Epidermal melanocyte (primary cell): ENCODE measurements around the gene TMOD4.
A peak's percentile ranks its signal among the peaks of the same experiment; 100 is the strongest.

Experiments used
- DNase-seq: peaks from one replicate; pipeline ENCODE4 v3.0.0; 2011; ENCODE audit warnings: low spot score; ENCODE audit not compliant: insufficient read length

The TMOD4 gene

DNA sequence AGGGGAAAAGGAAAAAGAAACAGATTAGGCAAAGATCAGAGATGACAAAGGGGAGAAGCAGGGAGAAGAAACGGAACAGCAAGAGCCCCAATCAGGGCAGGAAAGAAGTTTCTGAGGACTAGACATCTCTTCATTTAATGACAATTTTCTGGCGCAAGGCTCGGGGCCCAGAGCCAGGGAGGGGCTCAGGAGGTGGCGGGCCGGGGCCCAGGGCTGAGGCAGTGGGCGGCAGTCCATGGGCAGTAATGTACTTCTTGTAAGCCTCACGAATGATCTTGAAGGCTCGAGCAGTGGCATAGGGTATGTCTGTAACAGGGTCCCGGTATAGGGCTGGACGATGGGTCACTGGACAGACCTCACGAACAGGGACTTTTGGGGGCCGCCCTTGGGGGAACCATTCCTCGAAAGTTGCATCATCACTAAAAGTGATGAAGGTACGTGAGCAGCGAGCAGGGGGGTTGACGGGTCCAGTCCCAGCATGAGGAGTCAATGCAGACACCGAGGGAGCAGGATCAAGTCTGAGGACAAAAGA lies 799 bp upstream of the TMOD4 start:
- no peak for DNase-seq

DNA sequence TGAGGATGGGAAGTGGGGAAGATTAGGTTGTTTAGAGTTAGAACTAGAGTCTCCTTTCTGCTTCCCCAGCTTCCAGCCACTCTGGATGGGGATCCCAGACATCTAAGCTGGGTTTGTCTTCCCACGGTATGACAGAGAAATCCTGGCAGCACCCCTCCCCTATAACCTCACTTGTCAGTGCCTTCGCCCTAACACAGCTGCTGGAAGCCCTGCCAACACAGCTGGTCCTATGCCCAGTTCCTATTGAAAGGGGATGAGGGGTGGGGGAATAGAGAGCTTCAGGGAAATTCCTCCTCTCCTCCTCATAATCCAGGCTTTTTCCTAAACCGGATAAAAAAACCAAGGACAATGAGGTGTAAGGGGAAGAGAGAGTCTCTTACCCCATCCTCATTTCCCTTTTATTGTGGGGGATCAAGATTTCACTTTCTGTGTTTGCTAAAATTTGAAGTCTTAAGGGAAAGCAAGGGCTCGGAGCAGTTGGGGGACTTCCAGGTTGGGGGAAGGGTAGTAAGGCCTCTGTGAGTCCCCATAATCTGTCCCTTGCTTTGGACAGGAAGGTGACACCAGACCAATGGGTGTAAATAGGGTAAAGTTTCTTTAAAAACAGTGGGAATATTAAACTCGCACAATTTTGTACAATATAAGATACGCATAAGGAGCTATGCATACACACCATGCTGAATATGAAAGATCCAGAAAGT lies 590 bp downstream of the TMOD4 start:
- DNase-seq, result no peak

DNA sequence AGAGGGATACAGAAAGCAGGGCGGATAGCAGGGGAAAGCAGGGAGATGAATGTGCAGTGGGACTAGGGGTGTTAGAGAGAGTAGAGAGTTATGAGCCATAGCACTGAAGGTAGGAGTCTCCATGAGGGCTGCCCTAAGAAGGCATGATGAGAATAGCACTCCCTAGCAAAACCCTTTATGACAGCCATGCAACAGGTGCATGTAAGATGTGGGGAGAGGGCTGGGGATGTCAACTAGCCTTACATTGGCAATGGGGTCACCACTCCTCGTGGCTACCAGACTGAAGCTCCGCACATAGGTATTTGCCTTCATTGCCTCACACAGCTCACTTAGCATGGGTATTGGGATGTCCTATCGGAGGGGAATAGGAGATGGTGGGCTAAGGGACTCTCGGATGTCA lies 4.6 kb downstream of the TMOD4 start:
- no peak for DNase-seq

DNA sequence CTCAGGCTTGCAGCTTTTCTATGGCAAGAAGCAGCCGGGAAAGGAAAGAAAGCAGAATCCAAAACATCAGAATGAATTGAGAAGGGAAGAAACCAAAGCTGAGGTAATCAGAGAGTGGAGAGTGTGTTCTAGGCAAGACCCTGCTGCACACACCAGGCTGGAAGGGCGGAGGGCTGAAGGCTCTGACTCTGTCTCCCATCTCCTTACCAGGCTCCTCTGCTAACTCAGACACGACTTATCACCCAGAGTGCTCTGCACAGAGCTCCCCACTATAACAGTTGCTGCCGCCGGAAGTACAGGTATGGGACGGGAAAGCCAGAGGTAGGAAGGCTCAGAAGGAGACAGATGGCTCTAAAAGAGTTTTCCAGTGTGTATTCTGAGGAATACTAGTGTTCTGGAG lies 8.7 kb downstream of the TMOD4 start:
- DNase-seq, result no peak

DNA sequence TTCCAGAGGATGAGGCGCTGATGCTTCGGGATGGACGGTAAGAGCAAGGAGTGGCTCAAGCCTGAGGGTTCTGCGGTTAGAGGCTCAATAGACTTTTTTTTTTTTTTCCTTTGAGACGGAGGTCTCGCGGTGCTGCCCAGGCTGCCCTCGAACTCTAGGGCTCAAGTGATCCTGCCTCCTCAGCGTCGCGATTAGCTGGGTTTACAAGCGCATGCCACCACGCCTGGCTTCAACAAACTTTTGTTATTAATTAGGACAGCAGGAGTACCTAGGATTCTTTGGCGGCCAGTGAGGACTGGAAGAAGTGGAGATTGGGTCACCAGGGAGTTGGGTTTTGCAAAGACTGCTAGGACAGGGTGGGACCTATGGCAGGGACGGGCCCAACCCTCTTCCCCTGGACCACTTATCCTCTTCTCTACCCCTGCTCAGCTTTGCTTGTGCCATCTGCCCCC lies 9.2 kb downstream of the TMOD4 start:
- no peak for DNase-seq

DNA sequence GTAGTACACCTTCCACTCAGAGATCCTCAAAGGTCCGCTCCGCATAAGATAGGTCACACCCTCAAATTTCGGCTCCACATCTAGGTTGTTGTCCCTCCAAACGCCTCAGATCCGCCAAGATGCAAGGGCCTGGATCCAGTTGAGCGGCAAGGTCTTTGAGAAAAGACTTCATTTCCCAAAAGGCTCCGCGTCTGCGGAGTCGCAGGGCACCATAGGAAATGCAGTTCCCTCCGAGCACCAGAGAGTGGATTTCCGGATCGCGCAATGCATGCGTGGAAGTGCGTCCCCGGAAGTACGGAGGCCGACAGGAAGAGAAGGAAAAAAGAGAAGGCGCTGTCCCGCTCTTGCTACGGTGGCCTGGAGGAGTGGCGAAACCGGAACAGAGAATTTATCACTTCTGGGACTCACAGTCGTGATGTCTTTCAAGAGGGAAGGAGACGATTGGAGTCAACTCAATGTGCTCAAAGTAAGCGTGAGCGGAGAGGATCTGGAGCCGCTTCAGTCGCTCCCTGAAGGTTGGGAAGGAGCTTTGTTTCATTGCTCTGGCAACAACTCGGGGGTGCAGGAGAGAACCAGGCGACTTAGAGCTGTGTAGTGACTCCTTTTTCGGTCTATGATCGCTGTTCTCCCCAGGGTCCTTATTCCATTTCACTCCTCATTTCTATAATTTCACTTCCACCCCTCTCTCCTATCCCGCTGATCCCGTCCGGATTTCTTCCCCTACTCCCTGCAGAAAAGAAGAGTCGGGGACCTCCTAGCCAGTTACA lies 9.9 kb downstream of the TMOD4 start, which contains the start of the genes LYSMD1 and SCNM1:
TSS of gene LYSMD1 (minus strand) at position 165 of the 767 bp plus-strand sequence. CDS start 644 bp downstream, outside the sequence.
TSS of gene SCNM1 (plus strand) at position 407 of the 767 bp plus-strand sequence. CDS start at position 416, 9 bp downstream.
- DNase-seq, result peak; percentile 97

DNA sequence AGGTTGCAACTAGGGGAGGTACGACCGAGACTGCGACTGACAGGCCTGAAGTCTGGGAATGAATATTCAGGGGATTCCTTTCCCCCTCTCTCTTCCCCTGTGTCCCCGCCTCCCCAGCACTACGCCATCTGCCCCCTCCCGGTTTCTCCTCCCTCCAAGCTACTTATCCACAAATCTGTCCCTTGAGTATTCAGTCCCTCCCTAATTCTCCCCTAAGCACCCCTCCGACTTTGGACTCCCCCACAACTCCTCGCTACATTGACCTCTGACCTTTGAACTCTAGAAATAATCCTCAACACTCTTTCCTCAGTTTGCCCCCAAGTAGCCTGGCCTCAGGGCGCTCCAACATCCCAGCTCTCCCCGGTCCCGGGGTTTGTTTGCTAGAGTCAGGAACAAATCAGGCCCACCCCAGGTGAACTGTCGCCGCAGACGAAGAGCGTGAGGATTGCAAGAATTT lies 10.5 kb downstream of the TMOD4 start:
- peak; percentile 61 for DNase-seq

DNA sequence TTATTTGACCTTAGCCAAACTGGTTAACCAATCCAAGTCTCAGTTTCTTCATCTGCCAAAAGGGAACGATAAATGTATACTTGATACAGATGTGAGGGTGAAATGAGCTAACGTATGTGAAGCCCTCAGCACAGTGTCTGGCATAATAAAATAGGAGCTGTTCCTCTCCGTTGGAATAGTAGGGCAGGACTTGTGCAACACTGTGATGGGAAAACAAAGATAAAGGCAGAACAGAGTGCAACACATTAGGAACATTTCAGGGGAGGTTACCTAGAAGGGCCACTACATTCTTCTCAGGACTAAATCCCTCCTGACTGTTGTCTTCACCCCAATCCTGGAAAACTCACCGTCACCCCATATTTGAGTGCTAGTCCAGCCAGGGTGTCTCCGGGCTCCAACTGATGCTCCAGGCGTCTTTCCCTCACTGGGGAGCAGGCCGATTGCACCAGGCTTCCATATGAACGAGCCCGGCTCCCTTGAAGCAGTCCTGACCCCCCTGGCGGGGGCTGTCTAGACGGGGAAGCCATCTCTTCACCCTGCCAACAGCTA lies 11.0 kb downstream of the TMOD4 start:
- no peak for DNase-seq

DNA sequence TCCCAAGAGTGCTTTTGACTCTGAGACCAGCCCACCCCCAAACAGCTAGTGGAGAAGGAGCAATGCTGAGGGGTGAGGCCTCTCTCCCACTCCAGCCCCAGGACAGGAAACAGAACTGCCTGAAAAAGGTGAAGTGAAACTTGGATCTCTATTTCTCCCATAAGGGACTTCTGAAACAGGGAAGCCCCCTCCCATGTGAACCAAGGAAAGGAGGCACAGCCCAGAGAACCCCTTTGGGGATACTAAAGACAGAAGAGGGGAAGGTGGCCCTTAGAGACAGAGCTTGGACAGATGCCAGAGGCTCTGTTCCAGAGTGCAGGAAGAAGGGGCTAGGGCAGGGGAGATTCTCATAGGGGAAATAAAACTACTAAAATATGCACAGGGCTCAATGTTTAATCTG lies 16.4 kb downstream of the TMOD4 start:
- DNase-seq, result no peak

DNA sequence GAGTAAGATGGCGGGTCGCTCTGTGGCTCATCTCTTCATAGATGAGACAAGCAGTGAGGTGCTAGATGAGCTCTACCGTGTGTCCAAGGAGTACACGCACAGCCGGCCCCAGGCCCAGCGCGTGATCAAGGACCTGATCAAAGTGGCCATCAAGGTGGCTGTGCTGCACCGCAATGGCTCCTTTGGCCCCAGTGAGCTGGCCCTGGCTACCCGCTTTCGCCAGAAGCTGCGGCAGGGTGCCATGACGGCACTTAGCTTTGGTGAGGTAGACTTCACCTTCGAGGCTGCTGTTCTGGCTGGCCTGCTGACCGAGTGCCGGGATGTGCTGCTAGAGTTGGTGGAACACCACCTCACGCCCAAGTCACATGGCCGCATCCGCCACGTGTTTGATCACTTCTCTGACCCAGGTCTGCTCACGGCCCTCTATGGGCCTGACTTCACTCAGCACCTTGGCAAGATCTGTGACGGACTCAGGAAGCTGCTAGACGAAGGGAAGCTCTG lies 17.0 kb downstream of the TMOD4 start:
- DNase-seq, result no peak

DNA sequence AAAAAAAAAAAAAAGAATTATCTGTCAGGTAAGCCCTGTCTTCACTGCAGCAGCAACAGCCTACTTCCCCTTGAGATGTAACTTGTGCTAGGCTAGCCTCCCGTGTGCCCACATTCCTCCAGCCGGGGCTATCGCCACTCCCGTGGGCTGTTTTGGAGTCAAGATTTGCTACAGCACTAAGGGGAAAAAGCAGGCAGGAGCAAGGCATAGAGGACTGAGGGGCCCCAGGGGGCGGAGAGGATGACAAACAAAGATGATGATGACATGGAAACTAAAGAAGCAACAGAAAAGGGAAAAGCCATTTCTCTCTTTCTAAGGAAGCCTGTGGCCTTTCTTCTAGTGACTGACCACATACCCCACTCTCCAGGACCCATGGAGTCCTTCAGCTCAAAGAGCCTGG lies 17.5 kb downstream of the TMOD4 start:
- no peak for DNase-seq

DNA sequence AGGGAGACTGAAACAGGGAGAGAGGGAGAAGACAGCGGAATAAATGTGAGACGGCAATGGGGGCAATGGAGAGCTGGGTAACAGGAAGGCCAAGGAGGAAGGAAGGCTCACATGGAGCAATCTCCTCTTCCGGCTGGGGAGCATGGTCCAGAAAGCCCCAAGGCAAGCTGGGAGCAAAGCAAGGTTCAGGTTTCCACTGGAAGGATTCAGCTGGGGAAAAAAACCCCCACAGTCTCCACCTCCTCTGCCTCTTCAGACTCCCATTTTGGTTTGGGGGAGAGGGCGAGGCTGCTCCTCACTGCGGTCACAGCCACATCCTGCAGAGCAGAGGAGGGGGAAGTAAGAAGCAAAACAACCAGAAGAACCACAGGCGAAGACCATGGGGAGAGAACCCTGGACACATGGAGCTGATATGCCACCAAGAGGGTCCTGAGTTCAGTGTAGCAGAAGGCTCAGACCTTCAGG lies 18.7 kb downstream of the TMOD4 start:
- no peak for DNase-seq

DNA sequence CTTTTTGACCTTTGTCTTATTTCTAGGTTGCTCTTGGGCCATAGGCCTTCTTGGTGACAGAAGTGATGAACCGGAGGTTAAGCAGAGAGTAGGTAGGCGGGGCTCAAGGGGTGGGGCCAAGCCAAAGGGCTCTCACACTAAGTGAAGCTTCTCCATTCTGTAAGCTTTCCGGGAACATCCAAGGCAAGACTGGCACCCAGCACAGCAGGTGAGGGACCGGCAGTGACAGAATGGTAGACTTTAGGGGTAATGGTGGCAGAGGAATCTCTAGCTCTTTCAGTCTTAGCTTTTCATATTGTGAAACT lies 19.3 kb downstream of the TMOD4 start, which contains the start of gene TNFAIP8L2:
TSS of gene TNFAIP8L2 (plus strand) at position 135 of the 305 bp plus-strand sequence. CDS start 2,049 bp downstream, outside the sequence.
- DNase-seq, result no peak

DNA sequence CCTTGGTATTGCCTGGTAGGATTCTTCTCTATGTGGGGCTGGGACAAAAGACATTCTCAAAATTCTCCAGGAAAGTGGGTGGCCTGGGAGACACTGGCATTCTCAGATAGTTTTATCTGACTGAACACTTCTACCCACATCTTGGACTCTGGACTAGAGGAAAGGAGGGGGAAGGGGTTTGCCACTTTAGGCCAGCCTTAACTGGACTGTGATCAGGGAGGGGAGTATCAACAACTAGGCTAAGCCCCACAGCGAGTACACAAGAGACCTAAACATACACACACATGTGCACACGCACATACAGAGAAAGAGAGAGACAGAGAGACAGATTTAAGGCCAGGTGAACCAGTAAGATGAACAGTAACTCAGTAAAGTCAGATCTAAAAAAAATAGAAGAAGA lies 28.1 kb downstream of the TMOD4 start:
- no peak for DNase-seq

DNA sequence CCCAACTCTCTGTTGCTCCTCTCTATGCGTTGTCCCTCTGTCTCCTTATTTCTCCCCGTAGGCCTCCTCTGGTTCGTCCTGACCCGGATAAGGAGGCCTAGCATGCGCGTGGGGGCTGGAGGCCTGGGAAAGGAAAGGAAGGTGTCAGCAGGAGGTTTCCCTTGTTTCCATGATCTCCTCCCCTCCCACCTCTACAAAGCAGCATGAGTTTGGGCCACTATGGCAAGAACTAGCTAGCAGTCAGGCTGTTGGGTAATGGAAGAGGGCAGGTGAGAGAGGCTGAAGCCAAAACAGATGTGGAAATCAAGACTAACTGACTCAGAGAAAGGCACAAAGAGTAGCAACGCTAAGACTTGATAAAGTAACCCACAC lies 28.7 kb downstream of the TMOD4 start:
- no peak for DNase-seq

DNA sequence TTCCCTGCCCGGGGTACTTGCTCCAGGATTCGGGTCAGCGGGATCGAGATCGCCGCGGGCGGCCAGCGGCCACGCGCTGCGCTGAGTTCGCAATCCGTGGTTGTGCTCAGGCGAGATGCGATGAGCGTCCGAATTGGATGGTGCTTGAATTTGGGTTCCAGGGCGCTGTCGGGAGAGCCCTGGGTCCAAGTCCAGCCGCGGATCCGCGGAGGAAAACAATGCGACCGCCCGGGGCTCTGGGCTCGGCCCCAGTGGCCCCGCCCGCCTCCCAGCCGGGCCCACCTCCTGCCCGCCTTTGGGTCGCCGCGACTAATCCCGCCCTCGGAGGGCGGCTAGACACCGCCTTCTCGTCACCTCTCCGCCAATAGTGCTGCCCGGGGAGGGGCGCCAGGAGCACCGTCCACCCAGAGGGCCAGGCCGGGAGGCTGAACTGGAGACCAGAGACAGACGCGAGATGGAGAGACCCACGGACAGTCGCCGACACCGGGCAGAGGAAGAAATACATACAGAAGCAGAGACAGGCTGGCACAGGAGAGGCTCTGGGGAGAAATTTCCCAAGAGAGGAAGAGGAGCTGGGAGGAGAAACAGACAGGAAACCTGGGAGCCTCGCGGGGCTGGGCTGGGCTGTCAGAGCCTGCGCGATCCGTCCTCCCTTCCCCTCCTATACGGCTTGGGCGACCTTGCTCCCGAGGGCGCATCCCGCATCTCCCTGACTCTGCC lies 29.2 kb downstream of the TMOD4 start, which contains the start of gene SEMA6C:
TSS of gene SEMA6C (minus strand) at position 220 of the 720 bp plus-strand sequence. CDS start 4,010 bp downstream, outside the sequence.
- peak; percentile 83 for DNase-seq

DNA sequence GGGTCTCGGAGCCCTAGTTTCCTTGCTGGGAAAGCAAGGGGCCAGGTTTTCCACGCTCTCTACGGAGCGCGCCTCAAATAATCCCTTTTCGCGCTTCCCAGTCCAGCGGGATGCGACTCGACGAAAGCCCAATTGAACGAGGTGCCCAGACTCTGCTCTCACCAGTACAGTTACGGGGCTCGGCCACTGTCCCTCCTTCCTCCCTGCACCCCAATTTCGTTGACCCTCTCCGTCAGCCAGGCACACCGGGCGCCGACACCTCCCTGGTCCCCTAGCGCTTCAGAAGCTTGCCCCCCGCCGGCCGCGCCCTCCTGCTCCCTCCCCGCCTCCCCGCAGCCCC lies 29.7 kb downstream of the TMOD4 start:
- DNase-seq, result no peak

DNA sequence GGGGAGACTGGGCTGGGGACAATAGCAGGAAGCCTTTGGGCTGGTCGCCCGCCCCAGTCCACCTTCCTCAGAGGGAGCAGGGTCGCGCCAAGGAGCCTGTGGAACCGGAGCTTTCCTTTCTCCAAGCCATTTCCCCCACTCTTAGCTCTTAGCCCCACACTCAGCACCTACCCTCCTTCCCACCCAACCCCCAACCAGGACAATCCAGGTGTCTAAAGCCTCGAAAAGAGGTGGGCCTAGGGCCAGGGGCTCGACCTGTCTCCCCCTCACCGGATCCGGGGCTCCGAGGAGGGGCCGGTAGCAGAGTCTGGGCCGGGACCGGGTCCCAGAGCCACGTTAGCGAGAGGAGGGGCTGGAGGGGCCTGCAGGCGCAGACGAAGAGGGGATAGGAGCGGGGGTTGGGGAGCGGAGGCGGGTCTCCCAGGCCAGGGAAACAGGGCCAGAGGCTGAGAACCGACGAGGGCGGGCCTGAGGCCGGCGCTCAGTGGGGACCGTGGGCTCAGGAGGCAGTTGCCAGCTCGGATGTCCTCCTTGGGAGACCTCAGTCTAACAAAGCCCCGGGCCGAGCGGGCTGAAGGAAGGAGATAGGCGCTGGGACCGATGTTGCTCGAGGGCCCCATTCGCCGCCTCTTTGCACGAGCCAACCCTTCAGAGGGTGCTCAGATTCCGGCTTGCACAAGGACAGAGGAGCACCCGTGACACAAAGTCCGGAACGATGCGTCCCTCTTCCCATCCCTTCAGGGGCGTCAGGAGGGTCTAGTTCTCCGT lies 30.3 kb downstream of the TMOD4 start:
- DNase-seq, result no peak

DNA sequence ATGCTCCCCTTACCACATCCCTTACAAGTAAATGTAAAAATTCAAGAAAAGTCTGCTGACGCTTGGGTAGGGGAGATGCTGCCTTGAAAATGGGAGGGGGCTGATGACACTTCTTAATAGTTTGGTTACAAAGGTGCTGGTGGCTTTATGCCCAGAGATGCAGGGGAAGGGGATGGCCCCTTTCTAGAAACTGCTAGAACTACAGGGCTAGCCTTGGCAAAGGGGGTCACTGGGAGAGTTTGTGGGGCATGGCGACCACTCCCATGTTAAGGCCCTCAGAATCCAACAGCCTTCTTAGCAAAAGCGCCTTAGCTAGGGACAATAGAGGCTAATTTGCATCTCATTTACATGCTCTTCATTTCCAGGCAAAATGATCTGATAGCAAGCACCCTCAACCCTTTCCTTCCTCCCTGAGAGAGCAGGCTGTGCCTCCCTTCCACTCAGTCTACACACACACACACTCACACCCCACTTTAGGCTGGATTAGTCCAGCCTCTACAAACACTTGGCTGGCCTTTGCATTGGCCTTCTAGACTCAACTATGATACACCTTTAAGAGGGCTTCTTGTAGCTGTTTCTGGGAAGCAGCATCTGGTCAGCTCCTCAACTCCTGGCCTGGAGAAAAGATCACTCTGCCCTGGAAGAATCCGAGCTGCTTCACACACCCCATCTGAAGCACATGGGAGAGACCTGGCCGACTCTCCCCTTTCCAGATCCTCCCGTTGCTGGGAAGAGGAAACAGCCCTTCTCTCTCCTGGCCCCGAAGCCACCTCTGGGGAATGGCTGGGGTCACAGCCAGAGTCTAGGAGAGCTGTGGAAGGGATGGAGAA lies 31.1 kb downstream of the TMOD4 start:
- no peak for DNase-seq
